ENCODE results near the gene RXRA. TPM values are rescaled to one million over a fixed set of nuclear protein-coding genes. Genes with fewer than 3 reads are reported as not detected.

RXRA gene
- total and polyA plus RNA-seq, 10 of the 15 experiments (the other 5 are each of a cell fraction or from before 2014, with no cell fraction given), result 0.89 to 36.8 (median 11.1) TPM

- Histone ChIP-seq H3K27me3 (replicated peaks in 1 of 2; ENCODE audit: control insufficient read depth in 2 of 2, insufficient read depth in 2 of 2, low read length in 1 of 2) (no peaks in the 10 kb centered on the region), H3K4me2 (ENCODE audit: control insufficient read depth, insufficient read depth) (peak overlapping the region; percentile 3), H3K9ac (ENCODE audit: control insufficient read depth, insufficient read depth, low read length) (peak overlapping the region; percentile 43; the same call in 1 of the 2 replicates), H3K79me2 (ENCODE audit: control insufficient read depth, insufficient read depth, low read length) (peaks cover 19% of the 10 kb centered on the region), H3K4me3 (no peak overlapping the region), H3K36me3 (ENCODE audit: control insufficient read depth in 2 of 2, insufficient read depth in 2 of 2, low read length in 1 of 2) (peaks cover 8 to 12% of the 10 kb centered on the region in 2 experiments; a peak in 3 of 4 replicates), H4K20me1 (ENCODE audit: control insufficient read depth, insufficient read depth) (no peaks in the 10 kb centered on the region), H3K9me3 (replicated peaks; ENCODE audit: control insufficient read depth, insufficient read depth, low read length) (no peaks in the 10 kb centered on the region), H3K27ac (ENCODE audit: control insufficient read depth, insufficient read depth) (peak overlapping the region; percentile 63), H2AFZ (ENCODE audit: control insufficient read depth, low read depth, low read length) (no peak overlapping the region; the same call in 1 of the 2 replicates), H3K4me1 (ENCODE audit: control insufficient read depth, insufficient read depth, low read length) (peaks cover 53% of the 10 kb centered on the region)
- ChIA-PET SMC1A (ENCODE audit: uncharacterized antibody, unreplicated experiment) (interaction anchor here (0.9 to 5.2 kb wide), 3 partner anchors 9 to 241 kb away, joined by 5 to 39 read pairs (median 21); partner anchors contain the start of gene RNU6ATAC), CTCF (interaction anchor here (1.8 to 3.0 kb wide), 3 partner anchors 9 to 235 kb away, joined by 4 to 12 read pairs (median 9); no protein-coding TSS in a partner anchor), POLR2A (interaction anchor here (5.8 kb wide), 1 partner anchor 12 kb away, joined by 88 read pairs; no protein-coding TSS in a partner anchor), RAD21 (ENCODE audit: unreplicated experiment) (interaction anchor here (0.7 to 2.7 kb wide), 3 partner anchors 9 to 88 kb away, joined by 5 to 23 read pairs (median 7); no protein-coding TSS in a partner anchor)
- WGBS (ENCODE audit: insufficient coverage, insufficient replicate concordance, low lambda C conversion rate, missing lambda C conversion rate), result 48% methylated on average over 9 of the region's 9 CpGs
- DNase-seq (ENCODE audit: low read depth, low spot score) (no peak), ATAC-seq (no peak), FAIRE-seq (peak; percentile 65)
- no TSS peak for BruUV-seq (replicated peaks)
- intact Hi-C loops (cut with micrococcal nuclease; ENCODE audit: unreplicated experiment) (no loop called here), in situ Hi-C loops (cut with MboI) (no loop called here)
- TF ChIP-seq BMI1 (IDR thresholded peaks at IDR 0.05; ENCODE audit: borderline replicate concordance) (no peak), CBX3 (IDR thresholded peaks at IDR 0.05; ENCODE audit: borderline replicate concordance, low read depth) (no peak), SMAD1 (IDR thresholded peaks at IDR 0.05; ENCODE audit: low read depth, partially characterized antibody) (no peak), IKZF1 (conservative IDR thresholded peaks at IDR 0.05) (peak; percentile 63), RUNX3 (IDR thresholded peaks at IDR 0.05; ENCODE audit: low read length) (no peak), YBX1 (IDR thresholded peaks at IDR 0.05) (no peak), MYB (IDR thresholded peaks at IDR 0.05; ENCODE audit: borderline replicate concordance, low read depth, low read length) (no peak), PAX5 (IDR thresholded peaks at IDR 0.05; ENCODE audit: borderline replicate concordance, low read depth, low read length) (0 out of 2 replicates have a peak, but pooled peaks have one; percentile 25), ASH2L (IDR thresholded peaks at IDR 0.05; ENCODE audit: borderline replicate concordance, low read depth) (no peak), PKNOX1 (IDR thresholded peaks at IDR 0.05) (no peak), SMC3 (IDR thresholded peaks at IDR 0.05; ENCODE audit: borderline replicate concordance, low read length) (no peak), ZZZ3 (IDR thresholded peaks at IDR 0.05; ENCODE audit: control insufficient read depth, insufficient read length, low read depth) (no peak), SRF (IDR thresholded peaks at IDR 0.05; ENCODE audit: low read depth in 2 of 2, low read length in 2 of 2) (no peak), NFYB (IDR thresholded peaks at IDR 0.05; ENCODE audit: insufficient read depth, low read depth, low read length) (no peak), MXI1 (IDR thresholded peaks at IDR 0.05; ENCODE audit: low read depth, low read length) (no peak), RB1 (IDR thresholded peaks at IDR 0.05; ENCODE audit: borderline replicate concordance) (no peak), CHD1 (IDR thresholded peaks at IDR 0.05; ENCODE audit: low read depth, low read length) (no peak), SIX5 (IDR thresholded peaks at IDR 0.05; ENCODE audit: low read depth, low read length, severe bottlenecking) (no peak), FOXM1 (IDR thresholded peaks at IDR 0.05; ENCODE audit: low read depth, low read length) (no peak), FOXK2 (IDR thresholded peaks at IDR 0.05) (no peak), BACH1 (IDR thresholded peaks at IDR 0.05; ENCODE audit: borderline replicate concordance) (peak; percentile 73; the same call in 1 of the 2 replicates), ZNF274 (IDR thresholded peaks at IDR 0.05; ENCODE audit: insufficient read depth, insufficient read length) (no peak), ZNF24 (IDR thresholded peaks at IDR 0.05) (no peak), RAD21 (IDR thresholded peaks at IDR 0.05; ENCODE audit: insufficient read depth, low read depth, low read length) (no peak), ESRRA (IDR thresholded peaks at IDR 0.05; ENCODE audit: low read length) (no peak)
- TF ChIP-seq, protein P1, sequence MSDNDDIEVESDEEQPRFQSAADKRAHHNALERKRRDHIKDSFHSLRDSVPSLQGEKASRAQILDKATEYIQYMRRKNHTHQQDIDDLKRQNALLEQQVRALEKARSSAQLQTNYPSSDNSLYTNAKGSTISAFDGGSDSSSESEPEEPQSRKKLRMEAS (IDR thresholded peaks at IDR 0.05; ENCODE audit: low read depth, low read length), result no peak
Observed at GRCh38 chr9:134405527-134405926, 79.3 kb downstream of the RXRA start.

Measured in GM12878 (cell line).